Superior temporal gyrus (tissue), 1 donor: ENCODE results near the gene ZNF396.

Experiments used
- DNase-seq: peaks from one replicate; pipeline ENCODE4 v3.0.0-alpha.2; 2016; ENCODE audit errors: extremely low spot score

ZNF396 gene

DNA sequence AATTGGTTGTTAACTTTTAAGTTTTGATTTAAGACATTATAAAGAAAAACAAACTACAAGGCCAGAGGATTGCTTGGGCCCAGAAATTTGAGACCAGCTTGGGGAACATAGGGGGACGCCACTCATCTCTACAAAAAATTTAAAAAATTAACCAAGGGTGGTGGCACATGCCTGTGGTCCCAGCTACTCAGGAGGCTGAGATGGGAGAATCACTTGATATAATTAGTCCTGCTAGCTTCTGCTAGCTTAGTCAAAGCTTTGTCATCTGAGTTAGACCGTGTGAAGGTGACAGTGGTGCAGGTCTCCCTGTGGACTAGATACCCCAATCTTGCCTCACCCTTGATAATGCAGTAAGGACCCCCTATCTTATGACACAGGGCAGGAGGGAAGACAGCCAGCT is 6.0 kb upstream of the ZNF396 start:
- DNase-seq, result no peak

- no peak for DNase-seq
Observed at GRCh38 chr18:35379421-35379820, 2.3 kb upstream of the ZNF396 start.

DNA sequence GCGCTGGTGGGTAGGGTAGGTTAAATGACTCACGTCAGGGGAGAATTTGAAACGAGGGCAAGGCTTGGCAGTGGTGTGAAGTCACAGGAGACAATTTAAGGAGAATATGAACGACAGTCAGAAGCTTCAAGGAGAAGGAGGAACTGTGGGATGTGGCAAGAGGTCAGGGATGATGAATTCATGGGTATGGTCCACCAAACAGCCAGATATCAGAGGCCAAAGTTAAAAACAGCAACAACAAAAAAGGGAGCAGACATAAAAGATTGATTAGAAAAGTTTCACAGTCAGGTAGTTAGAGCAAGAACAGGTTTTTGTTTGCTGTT is 1.4 kb upstream of the ZNF396 start:
- no peak for DNase-seq

DNA sequence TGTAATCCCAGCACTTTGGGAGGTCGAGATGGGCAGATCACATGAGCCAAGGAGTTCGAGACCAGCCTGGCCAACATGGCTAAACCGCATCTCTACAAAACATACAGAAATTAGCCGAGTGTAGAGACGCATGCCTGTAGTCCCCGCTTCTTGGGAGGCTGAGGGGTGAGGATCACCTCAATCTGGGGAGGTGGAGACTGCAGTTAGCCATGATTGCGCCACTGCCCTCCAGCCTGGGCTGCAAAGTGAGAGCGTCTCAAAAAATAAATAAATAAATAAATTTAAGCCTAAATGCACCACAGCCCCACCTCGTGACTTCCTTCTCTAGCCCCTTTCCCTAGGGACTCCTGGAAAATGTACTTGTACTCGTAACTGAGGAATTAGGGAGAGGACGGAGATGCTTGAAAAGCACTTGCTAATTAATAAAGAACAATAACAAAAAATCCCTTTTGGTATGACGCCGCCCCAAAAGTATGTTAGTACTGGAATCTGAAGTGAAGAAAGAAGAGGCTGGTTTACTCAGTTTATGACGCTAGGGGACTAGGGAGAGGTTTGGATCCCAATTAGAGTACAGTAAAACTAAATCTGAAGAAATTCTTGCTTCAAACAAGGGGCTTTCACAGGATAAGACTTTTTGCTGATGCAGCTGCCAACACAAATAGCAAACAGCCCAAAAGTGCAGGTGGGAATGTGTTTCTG is 887 bp upstream of the ZNF396 start:
- no peak for DNase-seq

- DNase-seq, result no peak
Observed at GRCh38 chr18:35376393-35376741, 770 bp downstream of the ZNF396 start.

DNA sequence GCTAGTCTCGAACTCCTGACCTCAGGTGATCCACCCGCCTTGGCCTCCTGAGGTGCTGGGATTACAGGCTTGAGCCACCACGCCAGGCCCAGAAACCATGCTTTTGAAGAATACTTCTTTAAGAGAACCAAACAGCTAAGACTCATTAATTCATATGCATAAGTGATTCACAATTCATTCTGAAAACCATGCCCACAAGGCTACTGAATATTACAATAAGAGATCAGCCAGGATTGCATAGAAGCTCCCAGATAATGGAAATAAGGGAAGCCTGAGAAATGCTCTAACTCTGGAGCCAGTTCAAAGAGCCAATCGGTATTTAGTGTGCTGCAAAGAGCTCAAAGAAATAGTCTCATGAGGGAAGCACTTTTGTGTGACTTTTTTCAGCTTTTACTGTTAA is 2.4 kb downstream of the ZNF396 start:
- DNase-seq, result no peak

DNA sequence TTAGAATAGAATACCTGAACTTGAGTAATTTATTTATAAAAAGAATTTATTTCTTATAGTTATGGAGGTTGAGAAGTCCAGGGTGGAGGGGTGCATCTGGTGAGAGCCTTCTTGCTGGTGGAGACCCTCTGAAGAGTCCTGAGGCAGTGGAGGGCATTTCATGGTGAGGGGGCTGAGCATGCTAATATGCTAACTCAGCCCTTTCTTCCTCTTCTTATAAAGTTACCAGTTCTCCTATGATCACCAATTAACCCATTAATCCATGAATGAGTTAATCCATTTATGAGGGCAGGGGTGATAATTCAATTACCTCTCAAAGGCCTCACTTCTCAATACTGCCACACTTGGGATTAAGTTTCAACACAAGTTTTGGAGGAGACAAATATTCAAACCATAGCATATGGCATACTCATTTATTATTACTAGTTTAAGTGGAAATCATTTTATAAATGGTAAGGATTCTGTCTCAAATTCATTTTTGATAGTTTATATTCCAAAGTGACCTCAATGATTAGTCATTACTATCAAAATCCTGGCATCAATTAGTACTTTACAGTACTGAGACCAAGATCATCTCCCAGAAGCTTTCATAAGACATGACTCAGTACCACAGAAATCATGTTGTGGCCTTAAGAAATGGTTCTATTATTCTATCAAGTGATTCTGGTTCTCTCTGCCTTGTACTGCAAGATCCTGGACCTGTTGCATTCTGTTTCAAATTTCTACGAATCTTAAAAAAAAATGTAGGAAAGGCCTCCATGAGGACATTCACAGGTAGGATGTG is 5.5 kb downstream of the ZNF396 start:
- DNase-seq, result no peak

DNA sequence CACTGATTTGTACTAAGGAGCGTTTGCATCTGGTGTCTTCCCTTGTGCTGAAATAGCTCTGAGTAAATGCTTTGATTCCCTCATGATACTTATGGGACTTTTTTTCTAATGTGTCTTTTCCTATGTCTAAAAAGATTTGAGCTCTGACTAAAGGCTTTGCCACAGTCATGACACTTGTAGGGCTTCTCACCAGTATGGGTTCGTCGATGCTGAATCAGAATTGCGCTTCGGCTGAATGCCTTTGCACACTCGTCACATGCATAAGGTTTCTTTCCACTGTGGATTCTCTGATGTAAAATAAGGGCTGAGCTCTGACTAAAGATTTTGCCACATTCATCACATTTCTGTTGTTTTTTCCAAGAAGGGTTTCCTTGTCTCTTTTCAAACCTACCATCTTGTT is 8.0 kb downstream of the ZNF396 start:
- DNase-seq, result no peak

DNA sequence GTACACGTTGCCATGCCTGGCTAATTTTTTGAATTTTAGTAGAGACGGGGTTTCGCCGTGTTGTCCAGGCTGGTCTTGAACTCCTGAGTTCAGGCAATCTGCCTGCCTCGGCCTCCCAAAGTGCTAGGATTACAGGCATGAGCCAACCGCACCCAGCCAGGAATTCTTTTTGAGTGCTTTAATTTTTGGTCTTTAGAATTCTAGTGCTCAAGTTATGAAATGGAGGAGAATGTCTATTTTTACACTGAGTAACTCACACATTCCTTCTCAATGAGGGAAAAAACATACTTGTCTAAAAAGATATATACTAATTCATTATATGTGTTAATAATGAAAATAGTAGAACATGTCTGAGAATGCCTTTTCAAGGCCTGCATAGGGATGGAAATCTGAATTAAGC is 8.5 kb downstream of the ZNF396 start:
- no peak for DNase-seq

GRCh38 chr18:35362531-35362930 is 14.6 kb downstream of the ZNF396 start:
- DNase-seq, result no peak

DNA sequence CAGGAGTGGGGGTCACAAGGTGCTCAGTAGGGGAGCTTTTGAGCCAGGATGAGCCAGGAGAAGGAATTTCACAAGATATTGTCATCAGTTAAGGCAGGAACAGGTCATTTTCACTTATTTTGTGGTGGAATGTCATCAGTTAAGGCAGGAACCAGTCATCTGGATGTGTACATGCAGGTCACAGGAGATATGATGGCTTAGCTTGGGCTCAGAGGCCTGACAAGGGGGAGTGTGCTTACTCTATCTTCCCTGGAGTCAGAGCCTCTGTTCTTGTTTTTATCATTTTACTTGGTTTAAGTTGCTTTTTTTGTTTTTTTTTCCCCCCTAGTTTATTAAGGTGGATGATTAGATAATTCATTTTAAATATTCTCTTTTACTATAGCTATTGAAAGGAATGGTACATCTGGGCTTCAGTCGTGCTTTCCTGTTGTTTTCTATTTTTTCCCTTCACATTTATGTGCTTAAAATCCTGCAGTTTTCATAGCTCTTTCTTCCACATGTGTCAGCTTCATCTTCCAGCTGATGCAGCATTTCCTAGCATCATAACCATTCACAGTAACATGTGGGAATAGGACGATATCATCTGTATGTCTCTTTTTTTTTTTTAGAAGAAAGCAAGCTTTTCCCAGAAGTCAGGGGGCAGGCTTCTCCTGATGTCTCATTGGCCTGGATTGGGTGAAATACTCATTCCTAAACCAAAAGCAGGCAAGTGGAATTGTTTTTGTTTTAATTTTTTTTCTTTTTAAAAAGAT is 15.4 kb downstream of the ZNF396 start:
- no peak for DNase-seq

DNA sequence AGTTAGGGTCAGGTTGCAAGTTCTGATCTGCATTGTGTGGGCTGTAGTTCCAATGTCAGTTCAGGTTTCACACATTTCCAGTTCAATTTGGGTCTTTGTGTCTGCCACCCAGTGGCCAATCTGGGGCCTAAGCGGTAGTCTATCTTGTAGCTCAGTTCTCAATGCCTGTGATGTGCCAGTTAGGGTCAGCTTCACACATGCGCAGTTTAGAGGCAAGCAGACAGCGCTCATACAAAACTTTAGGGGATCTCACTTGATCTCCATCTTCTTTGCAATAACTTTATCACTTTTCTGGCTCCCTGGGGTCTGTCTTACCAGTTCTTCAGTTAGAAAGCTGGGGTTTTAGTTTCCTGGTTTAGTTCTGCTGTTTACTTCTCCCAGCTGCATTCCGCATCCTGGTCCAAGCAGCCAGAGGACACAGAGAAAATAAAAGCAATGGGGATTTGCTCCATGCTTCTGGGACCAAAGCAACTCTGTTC is 22.0 kb downstream of the ZNF396 start:
- peak; percentile 97 for DNase-seq

GRCh38 chr18:35352778-35353177 is 24.4 kb downstream of the ZNF396 start:
- DNase-seq, result no peak

GRCh38 chr18:35352283-35352682 is 24.9 kb downstream of the ZNF396 start:
- DNase-seq, result no peak

- DNase-seq, result no peak
Observed at GRCh38 chr18:35348001-35348400, 29.1 kb downstream of the ZNF396 start.

DNA sequence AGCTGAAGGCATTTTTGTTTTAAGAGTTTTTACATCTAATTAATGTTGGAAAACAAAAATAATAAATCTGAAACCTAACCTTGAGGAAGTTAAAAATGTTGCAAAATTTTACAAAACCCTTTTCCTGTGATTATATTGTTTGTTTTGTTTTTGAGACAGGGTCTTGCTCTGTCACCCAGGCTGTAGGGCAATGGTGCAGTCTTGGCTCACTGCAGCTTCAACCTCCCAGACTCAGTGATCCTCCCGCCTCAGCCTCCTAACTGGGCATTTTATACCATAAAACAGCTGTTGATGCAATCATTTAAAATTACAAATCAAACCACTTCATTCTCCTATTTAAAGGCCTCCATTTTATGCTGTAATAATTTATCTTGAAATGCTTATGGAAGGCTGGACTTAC is 31.2 kb downstream of the ZNF396 start:
- DNase-seq, result no peak

- peak; percentile 84 for DNase-seq
Observed at GRCh38 chr18:35345460-35345921, 31.6 kb downstream of the ZNF396 start.

DNA sequence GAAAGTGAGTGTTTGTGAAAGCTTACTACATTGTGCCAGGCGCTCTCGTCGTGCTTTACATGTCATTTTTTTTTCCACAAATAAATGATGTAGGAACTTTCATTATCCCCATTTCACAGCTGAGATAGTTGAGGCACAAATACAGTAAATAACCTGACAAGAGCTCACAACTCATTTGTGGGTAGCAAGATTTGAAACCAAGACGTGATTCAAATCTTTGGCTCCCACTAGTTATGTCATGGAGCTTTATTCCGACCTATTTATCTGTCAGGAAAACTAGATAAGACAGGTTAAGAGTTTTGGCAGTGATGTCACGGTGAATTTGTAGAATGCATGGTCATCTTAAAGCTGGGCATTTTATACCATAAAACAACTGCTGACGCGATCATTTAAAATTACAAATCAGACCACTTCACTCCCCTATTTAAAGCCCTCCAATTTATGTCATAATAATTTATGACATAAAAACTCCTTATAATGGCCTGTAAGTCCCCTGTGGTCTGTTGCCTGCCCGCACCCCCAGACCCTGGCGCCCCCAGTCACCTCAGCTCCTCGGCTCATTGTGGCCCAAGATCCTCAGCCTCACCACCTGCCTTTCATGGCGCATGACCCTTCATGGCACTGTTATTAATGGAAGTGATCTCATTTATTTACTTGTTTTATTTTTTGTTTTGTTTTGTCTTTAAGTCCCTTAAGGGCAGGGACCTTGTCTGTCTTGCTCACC is 32.2 kb downstream of the ZNF396 start:
- no peak for DNase-seq

- DNase-seq, result peak; percentile 97
Observed at GRCh38 chr18:35343936-35344735, 33.0 kb downstream of the ZNF396 start, which contains the start of gene ZNF24. Gene ZNF24, minus strand, starts transcription at chr18:35344420. Its CDS starts 3,770 bp downstream, at chr18:35340650.

GRCh38 chr18:35343488-35343935 is 33.6 kb downstream of the ZNF396 start:
- DNase-seq, result peak; percentile 25

DNA sequence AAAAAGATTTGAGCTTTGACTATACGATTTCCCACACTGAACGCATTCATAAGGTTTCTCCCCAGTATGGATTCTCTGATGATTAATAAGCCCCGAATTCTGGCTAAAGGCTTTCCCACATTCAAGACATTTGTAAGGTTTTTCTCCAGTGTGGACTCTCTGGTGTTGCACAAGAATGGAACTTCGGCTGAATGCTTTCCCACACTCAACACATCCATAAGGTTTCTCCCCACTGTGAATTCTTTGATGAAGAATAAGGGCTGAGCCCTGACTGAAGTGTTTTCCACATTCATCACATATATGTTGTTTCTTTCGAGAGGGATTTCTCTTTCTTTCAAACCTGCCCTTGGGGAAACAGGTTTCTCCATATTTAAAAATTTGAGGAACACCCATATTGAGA is 39.9 kb downstream of the ZNF396 start:
- no peak for DNase-seq
